HPDE6-E6E7 (cell line): ENCODE data around the gene CBR3.
A peak's percentile ranks its signal among the peaks of the same experiment; 100 is the strongest.
"Not testable (repeated sequence)": the region's sequence is repeated elsewhere in the genome, so short reads cannot be mapped to it uniquely, and the experiment has no call there.

Experiments
- DNase-seq: peaks from one replicate; pipeline ENCODE4 v3.0.0; 2011; ENCODE audit warnings: missing footprints; ENCODE audit errors: extremely low spot score

The CBR3 gene

DNA sequence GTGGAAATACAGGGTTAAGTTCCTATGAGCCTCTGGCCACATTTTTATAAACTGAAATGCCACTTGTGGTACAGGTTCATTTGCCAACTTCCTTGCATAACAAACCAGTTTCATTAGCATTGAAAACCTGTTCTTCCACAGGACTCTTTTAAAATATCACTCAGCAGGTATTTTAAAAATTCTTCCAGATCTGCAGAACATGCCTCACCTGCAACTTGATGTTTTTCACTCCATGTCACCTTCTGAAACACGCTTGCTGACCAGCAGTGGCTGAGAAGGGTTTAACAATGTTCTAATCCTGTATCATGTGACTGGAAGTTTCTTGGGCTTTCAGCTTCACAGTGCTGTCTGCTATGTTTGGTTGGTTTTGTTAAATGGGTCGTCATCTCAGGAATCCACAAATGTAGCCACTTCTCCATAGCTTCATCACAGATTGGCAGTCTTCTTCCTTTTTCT lies 17.6 kb upstream of the CBR3 start:
- no peak for DNase-seq

DNA sequence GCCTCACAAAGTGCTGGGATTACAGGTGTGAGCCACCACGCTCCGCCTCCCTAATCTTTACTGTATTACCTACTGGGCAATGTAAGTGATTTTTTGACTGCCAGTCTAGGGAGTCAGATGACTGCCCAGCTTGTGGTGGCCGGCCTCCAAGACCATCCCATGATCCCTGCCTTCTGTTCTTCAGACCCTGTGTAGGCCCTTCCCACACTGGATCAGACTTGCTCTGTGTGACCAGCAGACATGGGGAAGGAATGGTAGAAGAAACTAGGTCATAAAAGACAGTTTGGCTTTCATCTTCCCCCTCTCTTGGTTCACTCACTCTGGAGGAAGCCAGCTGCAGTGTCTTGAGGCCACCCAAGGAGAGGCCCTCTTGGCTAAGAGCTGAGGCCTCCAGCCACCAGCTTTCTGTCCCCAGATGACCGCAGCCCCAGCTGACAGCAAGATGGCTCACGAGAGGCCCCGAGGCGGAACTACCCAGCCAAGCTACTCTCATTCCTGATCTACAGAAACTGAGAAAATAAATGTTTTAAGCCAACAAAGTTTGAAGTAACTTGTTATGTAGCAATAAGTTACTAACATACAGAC lies 14.5 kb upstream of the CBR3 start:
- no peak for DNase-seq

DNA sequence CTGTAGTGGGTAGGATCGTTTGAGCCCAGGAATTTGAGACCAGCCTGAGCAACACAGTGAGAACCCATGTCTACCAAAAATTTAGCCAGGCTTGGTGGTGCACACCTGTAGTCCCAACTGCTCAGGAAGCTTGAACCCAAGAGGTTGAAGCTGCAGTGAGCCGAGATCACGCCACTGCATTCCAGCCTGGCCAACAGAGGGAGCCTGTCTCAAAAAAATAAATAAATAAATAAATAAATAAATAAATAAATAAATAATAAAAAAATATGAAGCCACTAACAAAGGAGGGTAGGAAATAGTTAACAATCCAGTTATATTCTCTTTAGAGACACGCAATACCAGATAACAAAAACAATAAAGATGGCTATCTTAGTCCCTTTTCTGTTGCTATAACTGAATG lies 11.9 kb upstream of the CBR3 start:
- no peak for DNase-seq

DNA sequence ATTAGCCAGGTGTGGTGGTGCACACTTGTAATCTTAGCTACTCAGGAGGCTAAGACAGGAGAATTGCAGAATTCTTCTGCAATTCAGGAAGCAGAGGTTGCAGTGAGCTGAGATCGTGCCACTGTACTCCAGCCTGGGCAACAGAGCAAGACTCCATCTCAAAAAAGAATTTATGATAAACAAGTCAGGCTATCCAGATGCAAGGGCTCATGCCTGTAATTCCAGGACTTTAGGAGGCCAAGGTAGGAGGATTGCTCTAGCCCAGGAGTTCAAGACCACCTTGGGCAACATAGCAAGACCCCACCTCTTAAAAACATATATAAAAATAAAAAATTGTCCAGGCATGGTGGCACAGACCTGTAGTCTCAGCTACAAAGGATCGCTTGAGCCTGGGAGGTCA lies 10.5 kb upstream of the CBR3 start:
- DNase-seq, result no peak

DNA sequence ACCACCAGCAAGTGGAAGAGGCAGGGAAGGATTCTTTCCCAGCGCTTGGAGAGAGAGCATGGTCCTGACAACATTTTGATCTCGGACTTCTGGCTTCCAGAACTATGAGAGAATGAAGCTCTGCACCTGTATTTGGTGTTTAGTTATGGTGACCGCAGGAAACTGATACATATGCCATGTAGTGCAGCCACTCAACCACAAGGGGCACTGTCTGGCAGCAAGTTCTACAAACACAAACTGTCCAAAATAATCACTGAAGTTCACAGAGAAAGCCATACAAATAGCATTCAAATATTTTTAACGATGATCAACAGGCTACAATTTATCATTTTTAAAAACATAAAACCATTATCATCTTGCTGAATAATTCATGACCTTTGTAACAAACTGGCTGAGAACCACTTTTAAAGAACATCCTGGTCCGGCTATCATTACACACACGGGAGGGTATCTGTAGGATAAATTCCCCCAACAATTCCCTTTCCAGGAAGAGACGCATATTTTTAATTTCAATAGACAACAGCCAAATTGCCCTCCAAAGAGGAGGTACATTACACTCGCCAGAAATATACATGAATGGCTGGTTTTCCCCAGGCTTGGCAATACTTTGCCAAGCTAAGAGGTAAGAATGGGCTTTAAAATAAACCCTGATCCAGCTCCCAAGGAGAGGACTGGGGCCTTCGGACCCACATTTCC lies 9.2 kb upstream of the CBR3 start:
- DNase-seq, result peak; percentile 39

DNA sequence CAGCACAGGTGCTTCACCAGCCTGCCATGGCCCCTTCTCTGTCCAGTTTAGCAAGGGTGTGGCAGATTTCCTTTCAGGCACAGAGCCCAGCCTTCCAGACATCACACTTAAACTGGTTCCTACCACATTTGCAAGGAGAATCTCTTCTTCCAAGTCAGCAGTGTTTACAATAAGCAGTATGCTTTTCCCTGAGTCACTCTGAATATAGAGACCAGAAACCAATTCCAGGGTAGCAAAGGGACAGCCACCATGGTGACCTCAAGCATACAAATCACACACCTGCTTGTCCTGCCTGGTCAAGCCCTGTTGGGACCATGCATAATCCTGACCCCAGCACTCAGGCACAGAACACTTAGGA lies 8.7 kb upstream of the CBR3 start:
- no peak for DNase-seq

DNA sequence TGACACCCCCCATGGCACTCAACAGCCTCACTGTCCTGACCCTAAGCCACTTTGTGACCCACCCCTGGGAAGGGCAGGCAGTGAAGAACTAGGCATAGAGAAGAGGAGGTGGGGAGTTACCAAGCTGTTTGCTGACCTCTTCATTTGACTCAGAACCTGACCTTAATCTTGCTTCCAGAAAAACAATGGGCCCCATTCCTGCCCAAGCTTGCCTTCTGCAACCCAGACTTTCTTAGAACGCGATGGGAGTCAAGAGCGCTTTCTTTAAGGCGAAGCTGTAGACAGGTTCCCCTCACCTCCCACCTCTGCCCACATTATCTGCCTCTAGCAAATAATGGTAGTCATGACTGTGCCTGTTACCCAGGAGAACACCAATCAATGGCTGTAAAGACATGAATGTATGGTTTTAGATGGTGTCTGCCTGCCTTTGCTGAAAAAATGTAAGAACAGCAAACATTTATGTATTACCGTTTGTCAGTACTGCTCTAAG lies 8.2 kb upstream of the CBR3 start:
- peak; percentile 51 for DNase-seq

DNA sequence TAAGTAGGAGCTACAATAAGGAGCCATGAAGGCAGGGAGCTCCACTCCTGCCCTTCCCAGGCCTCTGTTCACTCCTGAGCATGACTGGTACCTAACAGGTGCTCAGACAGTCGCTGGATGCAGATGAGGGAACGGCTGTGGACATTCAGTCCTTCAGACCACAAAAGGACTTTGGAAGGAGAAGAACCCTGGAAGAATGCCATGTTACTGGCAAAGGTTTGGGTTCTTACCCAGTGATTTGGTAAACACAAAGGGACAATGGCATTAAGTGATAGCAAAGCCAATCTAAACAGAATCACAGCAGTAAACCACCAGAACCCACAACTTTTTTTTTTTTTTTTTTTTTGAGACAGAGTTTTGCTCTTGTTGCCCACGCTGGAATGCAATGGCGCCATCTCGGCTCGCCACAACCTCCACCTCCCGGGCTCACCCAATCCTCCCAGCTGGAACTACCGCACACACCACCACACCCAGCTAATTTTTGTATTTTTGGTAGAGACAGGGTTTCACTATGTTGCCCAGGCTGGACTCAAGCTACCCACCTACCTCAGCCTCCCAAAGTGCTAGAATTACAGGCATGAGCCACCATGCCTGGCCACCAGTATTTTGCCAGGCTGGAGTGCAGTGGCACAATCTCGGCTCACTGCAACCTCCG lies 7.5 kb upstream of the CBR3 start:
- DNase-seq, result no peak

DNA sequence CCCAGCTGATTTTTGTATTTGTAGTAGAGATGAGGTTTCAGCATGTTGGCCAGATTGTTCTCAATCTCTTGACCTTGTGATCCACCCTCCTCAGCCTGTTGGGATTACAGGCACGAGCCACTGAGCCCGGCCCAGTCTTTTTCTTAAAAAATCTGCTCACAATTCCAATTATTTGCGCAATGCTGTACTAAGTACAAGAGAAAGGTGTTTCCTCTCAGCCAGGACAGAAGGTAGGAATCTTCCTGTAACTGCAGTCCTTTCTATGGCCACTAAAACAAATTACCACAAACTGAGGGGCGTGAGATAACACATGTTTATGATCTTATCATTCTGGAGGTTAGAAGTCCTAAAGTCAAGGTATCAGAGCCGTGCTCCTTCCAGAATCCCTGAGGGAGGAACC lies 6.9 kb upstream of the CBR3 start:
- DNase-seq, result no peak

DNA sequence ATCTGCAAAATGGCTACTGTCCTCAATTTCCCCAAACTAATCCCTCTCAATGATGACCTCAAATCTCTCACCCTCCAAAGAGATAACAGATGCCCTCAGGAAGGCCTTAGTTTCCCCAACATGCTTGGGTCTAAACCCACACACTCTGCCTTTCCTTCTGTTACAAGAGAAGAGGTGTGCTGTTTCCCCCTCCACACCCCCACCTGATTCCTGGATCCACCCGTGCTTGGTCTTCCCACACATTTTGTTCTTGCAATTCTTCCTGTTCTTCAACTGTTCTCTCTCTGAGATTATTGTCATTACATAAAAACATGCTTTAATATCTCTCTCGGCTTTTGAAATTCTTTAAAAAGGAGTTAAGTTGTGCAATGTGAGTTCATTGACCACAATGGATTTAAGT lies 5.7 kb upstream of the CBR3 start:
- DNase-seq, result no peak

DNA sequence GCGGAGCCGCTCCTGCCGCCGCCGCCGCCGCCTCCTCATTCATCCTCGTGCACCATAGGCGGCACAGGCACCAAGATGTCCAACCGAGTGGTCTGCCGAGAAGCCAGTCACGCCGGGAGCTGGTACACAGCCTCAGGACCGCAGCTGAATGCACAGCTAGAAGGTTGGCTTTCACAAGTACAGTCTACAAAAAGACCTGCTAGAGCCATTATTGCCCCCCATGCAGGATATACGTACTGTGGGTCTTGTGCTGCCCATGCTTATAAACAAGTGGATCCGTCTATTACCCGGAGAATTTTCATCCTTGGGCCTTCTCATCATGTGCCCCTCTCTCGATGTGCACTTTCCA lies 4.5 kb upstream of the CBR3 start:
- DNase-seq, result not testable (repeated sequence)

DNA sequence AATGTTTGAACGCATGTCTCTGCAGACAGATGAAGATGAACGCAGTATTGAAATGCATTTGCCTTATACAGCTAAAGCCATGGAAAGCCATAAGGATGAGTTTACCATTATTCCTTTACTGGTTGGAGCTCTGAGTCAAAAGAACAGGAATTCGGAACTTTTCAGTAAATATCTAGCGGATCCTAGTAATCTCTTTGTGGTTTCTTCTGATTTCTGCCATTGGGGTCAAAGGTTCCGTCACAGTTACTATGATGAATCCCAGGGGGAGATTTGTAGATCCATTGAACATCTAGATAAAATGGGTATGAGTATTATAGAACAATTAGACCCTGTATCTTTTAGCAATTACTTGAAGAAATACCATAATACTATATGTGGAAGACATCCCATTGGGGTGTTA lies 4.0 kb upstream of the CBR3 start:
- not testable (repeated sequence) for DNase-seq

DNA sequence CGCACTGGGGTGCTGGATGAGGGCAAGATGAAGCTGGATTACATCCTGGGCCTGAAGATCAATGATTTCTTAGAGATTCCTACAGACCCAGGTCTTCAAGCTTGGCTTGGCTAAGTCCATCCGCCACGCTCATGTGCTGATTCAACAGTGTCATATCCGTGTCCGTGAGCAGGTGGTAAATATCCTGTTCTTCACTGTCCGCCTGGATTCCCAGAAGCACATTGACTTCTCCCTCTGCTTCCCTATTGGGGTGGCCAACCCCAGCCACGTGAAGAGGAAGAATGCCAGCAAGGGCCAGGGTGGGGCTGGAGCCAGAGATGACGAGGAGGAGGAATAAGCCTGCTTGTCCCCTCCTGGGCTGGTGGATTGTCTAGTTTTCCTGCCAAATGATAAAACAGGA lies 2.2 kb upstream of the CBR3 start:
- DNase-seq, result no peak

DNA sequence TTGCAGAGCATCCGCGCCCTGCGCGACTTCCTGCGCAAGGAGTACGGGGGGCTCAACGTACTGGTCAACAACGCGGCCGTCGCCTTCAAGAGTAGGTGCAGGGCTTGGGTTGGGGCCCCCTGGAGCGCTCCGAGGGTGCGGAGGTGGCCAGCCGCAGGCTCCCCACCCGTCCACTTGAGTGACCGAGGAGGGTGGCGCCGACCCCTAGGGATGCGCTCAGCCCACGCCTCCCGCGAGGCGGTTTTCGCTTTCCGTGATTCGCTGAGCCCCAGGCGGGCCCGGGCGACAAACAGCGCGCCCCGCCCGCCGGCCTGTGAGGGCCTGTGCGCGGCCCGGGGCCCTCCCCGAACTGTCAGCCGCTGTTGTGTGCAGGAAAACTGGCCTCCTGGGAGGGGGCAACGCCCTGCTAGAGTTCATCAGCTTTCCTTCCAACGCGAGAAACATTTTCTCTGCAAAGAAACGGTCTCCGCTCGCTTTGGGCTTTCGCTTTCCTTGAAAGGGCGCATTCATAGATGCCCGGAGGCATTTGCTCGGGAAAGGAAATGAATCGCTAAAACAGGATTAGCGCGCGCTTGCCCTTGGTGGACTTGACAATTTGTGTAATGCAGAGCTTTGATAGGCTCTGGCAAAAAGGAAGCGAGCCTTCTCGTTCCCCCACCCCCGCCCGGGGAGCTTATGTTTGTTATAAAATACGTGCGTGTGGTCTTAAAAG lies 668 bp downstream of the CBR3 start:
- DNase-seq, result peak; percentile 54

DNA sequence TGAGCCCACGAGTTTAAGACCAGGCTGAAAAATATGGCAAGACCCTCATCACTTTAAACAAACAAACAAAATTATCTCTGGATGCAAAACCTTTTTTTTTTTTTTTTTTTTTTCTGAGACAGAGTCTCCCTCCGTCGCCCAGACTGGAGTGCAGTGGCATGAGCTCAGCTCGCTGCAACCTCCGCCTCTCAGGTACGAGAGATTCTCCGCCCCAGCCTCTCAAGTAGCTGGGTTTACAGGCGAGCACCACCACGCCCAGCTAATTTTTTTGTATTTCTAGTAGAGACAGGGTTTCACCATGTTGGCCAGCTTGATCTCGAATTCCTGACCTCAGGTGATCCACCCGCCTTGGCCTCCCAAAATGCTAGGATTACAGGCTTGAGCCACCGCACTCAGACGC lies 4.9 kb downstream of the CBR3 start:
- not testable (repeated sequence) for DNase-seq

DNA sequence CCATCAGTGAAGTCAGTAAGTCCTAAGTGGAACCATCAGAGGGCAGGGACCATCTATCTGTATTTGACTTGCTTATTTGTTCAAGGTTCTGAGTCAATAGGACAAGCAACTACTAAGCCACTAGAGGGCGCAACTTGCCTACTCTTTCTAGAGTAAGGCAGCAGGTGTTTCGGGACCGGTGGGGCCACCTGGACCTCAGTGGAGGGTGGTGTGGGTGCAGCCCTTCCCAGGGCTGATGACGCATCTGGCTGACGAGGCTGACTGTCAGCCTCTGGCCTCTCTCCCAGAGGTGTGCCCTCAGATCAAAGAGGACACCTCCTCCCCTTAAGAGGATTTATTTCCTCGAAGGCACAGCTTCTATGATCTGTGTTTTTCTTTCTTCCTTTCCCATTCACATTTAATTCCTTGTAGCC lies 6.6 kb downstream of the CBR3 start:
- DNase-seq, result peak; percentile 96

DNA sequence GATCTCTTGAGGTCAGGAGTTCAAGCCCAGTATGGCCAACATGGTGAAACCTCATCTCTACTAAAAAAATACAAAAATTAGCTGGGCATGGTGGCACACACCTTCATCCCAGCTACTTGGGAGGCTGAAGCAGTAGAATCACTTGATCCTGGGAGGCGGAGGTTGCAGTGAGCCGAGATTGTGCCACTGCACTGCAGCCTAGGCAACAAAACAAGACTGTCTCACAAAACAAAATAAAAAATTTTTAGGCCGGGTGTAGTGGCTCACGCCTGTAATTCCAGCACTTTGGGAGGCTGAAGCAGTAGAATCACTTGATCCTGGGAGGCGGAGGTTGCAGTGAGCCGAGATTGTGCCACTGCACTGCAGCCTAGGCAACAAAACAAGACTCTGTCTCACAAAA lies 9.4 kb downstream of the CBR3 start:
- not testable (repeated sequence) for DNase-seq

DNA sequence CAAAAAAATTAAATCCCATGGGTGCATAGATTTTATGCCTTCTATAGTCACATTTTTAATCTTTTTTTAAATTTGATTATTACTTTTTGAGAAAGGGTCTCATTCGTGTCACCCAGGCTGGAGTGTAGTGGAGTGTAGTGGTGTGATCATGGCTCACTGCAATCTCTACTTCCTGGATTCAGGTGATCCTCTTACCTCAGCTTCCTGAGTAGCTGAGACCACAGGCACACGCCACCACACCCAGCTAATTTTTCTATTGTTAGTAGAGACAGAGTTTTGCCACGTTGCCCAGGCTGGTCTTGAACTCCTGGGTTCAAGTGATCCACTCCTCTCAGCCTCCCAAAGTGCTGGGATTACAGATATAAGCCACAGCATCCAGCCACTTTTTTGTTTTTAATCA lies 10.4 kb downstream of the CBR3 start:
- DNase-seq, result no peak

DNA sequence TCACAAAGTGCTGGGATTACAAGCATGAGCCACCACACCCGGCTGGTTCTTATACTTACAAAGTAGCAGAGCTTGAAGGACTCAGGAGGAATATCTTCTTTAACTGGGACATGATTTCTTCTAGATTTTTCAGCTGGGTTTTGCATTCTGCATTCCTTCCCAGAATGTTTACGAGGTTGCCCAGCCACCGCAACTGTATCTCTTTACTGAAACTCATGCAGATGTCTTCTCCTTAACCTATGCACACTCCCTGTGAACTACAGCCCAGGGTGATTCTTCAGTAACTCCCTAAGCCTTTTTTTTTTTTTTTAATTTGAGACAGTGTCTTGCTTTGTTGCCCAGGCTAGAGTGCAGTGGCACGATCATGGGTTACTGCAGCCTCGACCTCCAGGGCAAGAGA lies 13.0 kb downstream of the CBR3 start:
- DNase-seq, result no peak

DNA sequence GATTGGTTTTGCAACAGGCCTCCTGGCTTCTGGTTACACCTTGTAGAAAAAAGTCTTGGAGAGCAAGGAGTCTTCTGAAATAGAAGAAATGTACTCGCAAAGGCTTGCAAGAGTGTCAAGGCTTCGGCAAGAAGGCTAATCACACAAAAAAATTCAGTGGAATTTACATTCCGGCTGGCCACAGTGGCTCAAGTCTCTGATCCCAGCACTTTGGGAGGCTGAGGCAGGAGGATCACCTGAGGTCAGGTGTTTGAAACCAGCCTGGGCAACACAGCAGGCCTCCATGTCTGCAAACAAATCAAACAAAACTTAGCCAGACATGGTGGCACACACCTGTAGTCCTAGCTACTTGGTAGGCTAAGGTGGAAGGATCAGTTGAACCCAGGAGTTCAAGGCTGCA lies 14.0 kb downstream of the CBR3 start:
- no peak for DNase-seq

DNA sequence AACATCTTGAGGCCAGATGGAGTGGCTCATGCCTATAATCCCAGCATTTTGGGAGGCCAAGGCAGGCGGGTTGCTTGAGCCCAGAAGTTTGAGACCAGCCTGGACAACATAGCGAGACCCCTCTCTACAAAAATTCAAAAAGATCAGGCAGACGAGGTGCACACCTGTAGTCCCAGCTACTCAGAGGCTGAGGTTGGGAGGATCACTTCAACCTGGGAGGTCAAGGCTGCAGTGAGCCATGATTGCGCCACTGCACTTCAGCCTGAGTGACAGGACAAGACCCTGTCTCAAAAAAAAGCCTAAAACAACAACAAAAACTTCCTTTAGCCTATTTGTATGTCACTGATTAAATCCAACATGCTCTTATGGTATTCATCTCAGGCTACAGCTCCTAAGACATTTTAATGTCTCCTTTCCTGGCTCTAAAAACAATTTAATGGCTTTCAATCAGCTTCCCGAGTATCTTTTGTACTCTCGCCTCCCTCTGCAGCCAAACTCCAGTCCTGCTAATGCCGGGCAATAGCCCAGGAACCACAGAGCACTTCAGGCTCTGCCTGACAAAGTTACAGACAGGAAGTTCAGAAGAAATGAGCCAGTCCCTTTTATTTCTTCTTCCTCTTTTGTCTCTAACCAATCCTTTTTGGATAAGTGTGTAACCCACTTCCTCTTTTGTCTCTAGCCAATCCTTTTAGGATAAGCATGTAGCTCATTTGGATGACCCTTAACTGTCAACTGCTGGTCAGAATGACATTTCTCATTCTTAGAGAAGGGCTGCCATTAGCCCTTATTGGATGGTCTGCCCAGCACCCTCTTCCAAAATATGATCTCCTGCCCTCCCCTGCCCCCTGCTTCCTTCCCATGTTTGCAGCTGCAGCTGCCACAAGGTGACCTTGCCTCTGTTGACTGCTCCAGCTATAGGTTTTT lies 15.2 kb downstream of the CBR3 start:
- no peak for DNase-seq
